SW480 (cell line): ENCODE data around the gene ASF1B.

Source experiments
- DNase-seq: peaks from one replicate; pipeline ENCODE4 v3.0.0-alpha.2; 2016; ENCODE audit warnings: low spot score

ASF1B gene

GRCh38 chr19:14135985-14136508 lies 342 bp downstream of the ASF1B start:
- DNase-seq = no peak

GRCh38 chr19:14135355-14135754 lies 1.0 kb downstream of the ASF1B start:
- no peak for DNase-seq

- no peak for DNase-seq
These were observed 8.4 kb downstream of the ASF1B start for GRCh38 chr19:14127929-14128509.

- no peak for DNase-seq
These were observed 9.2 kb downstream of the ASF1B start for GRCh38 chr19:14127176-14127575.

GRCh38 chr19:14122924-14123323 lies 13.5 kb downstream of the ASF1B start:
- no peak for DNase-seq

DNA sequence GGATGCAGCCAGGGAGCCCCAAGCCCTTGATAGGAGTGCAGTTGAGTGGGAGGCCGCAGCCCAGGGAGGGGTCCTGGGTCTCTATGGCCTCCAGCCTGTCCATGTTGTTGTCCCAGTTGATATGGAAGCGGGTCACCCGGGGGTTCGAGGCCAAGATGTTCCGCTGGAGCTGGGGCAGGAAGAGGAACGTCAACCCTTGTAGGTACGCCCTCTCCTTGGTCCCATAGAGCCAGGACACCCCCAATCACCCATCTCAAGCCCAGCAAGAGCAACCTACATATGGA lies 15.9 kb downstream of the ASF1B start:
- DNase-seq = no peak

DNA sequence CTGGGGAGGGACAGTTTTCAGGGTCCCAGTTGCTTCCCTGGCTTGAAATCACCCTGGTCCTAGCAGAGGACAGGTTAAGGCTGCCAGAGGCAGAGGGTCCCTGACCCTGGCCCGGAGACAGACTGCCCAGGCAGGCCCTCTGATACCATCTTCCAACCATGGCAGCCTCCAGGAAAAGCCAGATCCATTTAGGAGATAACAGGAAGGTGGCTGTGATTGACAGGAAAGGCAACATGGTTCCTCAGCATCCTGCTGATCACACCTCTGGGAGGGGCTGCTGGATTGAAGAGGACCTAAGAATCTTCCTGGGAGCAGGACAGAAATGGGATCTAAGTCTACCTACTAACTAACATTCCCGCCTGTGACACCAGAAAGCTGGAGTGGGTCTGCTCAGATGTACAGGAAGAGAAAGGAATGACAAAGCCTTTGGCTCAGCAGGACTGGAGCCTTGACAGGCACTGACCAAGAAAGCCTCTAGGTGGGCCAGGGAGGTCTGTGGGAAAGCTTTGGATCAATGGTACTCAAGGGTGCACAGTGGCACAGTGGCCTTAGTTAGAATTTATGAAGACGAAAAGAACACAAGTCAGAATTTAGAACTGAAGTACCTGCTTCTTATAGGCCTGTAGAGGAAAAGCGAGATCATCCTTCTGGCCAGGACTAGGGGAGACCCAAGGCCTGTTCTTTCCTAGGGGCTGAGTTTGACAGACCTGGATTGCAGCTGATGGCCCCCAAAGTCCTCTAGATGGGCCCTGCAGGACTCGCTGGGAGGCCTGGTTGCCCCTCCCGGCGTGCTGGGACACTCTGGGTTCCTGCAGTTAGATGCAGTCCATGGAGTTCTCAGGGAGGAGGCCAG lies 16.5 kb downstream of the ASF1B start:
- no peak for DNase-seq

DNA sequence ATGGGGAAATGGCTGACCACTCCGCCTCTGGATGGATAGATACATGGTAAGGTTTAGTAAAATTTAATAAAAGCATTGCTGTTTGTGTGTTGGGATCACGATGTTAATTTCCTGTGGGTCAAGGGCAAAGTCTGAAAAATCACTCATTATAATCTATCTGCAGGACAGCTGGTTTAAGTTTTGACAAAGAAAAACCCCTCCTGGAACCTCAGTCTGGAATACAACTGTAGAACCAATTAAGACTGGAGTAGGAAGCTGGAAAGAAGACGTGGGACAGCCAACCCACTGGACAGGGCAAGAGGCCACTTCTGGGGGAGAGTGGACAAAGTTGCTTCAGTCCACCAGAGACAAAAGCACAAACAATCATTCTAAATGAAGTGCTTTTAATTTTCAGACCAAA lies 17.2 kb downstream of the ASF1B start:
- DNase-seq = no peak

DNA sequence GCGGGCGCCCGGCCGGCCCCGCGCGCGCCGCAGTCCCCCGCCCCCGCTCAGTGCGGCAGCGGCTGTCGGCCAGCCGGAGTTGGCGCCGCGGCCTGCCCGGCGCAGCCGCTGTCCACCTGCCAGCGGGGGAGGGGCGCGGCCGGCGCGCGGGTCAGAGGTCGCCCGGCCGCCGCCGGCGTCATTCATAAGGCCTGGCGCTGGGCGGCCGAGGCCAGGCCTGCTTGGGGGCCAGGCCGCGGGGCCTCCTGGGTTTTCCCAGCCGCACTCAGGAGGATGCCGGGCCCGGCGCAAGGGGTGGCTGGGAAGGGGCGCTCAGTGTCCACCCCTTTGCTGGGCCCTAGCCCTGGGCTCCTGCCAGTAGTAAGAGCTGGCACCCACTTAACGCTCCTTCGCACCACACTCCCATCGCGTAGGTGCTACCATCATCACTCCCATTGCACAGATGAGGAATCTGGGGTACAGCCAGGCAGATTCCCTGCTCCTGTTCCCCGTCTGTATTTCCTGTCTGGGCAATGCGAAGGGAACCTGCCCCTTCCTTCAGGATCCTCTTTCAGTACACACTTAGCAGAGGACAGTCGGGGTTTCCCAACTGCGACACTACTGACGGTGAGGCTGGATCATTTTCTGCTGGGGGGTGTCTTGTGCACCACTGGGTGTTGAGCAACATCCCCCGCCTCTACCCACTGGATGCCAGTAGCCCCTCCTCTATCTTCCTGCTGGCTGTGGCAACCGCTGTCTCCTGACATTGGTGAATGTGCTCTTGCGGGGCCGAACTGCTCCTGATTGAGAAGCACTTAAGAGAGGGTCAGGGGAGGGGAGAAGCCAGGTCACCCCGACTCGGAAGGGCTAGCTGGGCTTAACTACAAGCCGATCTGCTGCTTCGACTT lies 18.0 kb downstream of the ASF1B start:
- DNase-seq = peak; percentile 43

DNA sequence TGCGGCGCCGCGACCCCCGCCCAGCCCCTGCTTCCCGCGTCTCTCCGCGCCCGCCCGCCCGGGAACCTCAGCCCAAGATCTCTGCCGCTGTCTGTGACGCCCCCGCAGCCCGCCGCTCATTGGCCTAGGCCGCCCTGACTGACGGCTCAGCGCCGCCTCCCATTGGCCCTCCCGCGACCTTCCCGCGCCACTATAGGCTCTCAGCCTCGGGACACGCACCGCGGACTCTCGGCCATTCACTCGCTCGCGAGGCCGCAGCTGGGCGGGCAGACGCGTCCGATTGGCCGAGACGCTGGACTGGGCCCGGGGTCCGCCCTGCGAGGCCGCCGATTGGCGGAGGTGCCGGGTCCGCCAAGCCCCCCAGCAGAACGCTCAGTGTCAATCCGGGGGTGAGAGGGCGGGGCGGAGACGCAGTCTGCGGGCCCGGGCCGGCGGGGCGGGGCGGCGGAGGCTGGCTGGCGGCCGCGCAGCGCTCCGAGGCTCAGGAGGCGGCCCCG lies 18.7 kb downstream of the ASF1B start, which contains the start of gene PRKACA:
TSS of gene PRKACA (minus strand) at position 95 of the 497 bp plus-strand sequence. CDS start 215 bp downstream, outside the sequence.
- DNase-seq = peak; percentile 97

DNA sequence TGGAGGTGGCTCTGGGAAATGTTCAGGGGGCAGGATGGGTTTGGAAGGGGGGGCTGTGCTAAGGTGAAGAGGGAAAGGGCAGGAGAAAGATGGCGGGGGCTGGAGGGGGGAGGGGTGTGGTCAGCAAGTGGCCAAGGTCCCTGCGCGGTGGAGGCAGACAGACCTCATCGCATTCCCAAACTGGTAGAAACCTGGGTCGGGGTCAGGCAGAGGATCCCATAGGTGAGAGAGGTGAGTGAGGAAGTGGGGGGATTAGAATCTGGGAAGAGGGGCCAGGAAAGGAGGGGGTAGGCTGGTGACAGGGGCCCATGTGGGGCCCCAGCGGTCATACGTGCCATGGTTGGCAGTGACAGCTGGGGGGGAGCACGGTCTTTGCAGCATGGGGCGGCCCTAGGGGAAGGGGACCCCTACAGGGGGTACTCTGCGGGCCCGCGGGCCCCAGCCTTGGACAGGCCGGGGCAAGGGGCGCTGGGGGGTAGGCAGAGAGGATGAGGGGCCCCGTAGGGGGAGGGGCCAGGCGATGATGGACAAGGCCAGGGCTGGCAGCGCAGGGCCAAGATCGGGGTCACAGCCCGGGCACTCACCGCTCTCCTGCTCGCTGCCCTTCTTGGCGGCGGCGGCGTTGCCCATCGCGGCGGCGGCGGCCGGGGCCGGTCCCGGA lies 19.3 kb downstream of the ASF1B start:
- DNase-seq = no peak

DNA sequence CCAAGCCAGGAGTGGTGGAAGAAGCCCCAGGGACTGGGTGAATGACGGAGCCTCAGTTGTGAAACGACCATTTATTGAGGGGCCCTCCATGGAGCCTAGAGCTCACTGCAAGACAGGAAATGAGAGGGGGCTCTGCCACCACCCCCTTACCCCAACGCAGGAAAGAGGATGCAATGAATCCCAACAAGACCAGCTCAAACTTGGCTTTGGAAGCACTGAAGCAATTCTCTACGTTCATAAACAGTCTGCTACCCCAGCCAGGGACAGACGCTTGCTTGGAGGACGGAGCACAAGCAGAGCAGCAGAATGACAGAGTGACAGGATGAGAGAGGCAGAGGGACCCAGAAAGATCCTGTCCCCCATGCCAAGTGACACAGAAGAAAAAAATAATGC lies 19.9 kb downstream of the ASF1B start:
- no peak for DNase-seq

DNA sequence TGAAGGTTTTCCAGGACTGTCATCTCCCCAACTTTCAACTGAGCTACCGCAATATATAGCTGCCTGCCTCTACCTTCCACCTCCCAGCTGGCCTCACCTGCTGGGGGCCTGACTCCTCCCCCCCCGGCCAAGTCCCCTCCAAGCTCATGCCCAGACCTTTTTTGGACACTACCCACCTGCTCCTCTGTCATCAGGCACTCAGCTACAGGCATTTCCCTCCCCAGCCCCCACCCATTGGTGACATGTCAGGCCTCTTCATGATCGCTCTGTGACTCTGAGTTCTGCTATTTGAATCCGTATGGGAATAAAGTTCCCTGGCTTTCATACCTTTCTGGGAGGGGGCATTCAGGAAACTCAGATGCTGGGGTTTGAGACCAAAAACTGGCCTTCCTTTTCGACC lies 20.6 kb downstream of the ASF1B start:
- DNase-seq = no peak

DNA sequence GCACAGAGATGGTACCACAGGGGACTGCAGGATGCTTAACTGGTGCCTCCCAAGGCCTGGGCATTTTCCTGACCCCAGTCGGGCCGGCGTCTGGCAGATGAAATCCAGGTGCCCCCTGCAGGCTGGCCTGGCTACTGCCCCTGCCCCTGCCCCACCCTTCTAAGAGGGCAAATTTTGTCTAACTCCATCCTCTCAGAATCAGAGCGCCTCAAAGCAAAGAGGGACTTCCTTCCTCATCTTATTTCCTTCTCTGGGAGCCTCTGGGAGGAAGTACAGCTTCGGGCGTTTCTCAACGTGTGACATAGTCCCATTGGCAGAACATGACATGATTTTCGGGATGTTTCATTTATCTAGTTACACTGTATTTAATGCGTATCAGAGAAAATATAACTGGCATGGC lies 21.5 kb downstream of the ASF1B start:
- peak; percentile 39 for DNase-seq

DNA sequence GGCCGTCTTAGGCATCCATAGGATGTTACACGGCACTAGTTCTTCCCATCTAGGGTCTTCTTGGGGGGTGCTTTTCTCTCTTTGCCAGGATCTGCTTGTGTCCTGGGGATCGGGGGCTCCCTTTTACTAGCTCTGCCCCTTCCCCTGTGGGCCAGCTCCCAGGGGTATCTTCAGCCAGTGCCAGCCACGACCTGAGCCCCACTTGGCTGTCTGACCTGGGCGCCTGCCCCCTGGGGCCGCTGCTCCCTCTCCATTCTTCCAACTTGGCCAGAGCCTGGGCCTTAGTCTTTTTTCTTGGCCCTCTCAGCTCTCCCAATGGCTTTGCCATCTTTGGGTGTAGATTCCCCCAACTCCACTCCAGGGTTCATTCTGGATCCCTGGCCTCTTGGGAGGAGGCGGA lies 21.9 kb downstream of the ASF1B start:
- DNase-seq = no peak

DNA sequence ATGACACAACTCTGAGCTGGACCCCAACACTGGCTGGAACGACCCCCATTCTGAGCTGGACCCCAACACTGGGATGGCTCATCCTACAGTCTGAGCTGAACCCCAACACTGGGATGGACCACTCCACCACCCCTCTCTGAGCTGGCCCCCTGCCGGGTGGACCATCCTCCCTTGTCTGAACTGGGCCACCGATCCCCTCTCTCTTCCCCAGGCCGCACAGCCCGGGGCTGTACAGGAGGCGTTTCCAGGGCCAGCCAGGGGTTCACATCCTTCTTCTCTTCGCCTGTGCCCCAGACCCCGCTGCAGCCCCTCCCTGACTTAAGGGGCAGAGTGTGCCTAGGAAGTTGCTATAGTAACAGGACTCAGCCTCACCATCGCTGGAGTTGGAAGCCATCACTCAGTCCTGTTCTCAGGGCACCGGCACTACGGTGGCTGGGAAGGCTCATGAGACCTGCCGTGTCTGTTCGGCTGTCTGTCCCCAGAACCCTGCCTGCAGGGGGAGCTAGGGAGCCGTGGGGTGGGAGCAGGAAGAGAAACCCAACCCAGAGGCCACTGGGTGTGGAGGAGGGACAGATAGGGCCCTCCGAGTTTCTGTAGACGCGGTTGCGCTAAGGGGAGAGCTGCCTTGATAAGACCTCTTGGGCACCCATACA lies 22.5 kb downstream of the ASF1B start:
- no peak for DNase-seq

DNA sequence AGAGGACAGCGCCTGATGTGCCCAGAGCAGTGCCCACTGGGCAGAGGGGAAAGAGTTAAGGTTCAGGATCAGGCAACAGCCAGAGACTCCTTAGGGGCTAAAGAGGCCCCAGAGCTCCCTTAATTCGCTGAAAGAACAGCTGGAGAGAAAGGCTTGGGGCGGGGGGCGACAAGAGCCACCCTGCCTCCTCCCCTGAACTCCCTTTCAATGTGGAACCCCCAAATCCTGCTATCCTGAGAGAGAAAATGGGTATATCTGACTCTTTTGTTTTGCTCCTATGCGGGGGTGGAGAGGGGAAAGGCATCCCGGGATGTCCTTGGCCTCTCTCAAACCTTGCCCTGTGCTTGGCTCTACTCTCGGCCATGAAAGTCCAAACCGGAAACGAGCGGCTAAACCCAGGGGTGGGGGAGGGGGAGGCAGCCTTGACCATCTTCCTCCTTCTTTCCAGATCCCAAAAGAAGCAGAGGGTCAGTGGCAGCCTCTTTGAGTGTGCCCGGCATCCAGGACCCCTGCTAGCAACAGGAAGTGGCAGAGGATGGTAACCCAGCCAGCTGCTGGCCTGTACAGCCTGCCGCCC lies 23.5 kb downstream of the ASF1B start:
- no peak for DNase-seq

GRCh38 chr19:14112051-14112808 lies 24.2 kb downstream of the ASF1B start:
- no peak for DNase-seq

- DNase-seq = no peak
These were observed 24.9 kb downstream of the ASF1B start for GRCh38 chr19:14111486-14111885.

DNA sequence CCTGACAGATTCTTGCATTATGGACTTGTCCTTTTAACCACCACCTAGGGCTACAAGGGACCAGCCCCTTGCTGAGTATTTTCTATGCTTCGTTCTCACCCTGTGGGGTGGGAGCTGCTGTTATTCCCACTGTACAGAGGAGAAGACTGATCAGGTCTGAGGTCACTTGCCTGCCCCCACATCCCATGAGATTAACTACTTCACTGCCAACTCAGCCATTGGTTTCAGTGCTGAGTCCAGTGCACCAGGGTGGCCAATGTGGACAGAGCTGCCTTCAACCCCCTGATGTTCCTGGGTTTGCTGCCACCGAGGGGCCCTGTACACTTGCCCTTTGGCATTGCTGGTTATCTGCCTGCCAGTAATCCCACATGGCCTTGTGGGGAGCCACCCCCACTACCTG lies 25.7 kb downstream of the ASF1B start:
- no peak for DNase-seq
